MM.1S (cell line): ENCODE results near the gene INPP4B.

ENCODE experiments used
- DNase-seq: peaks from one replicate; pipeline ENCODE4 v3.0.0-alpha.2; 2015
- H2AFZ ChIP-seq: fragments of 300-600 bp; sonication (generic); 2 replicates; pipeline ENCODE4 v1.6.0; 2016; ENCODE audit warnings: antibody characterized with exemption, low read length
- H3F3A ChIP-seq: fragments of 300-600 bp; sonication (generic); 2 replicates; pipeline ENCODE4 v1.6.1; 2016; ENCODE audit warnings: mild to moderate bottlenecking, antibody characterized with exemption, low read length, moderate library complexity, mixed read lengths; ENCODE audit not compliant: insufficient read depth
- H3K27ac ChIP-seq: fragments of 300-600 bp; sonication (generic); 2 replicates; pipeline ENCODE4 v1.5.1; 2016; ENCODE audit warnings: mild to moderate bottlenecking, low read length
- H3K27me3 ChIP-seq: fragments of 300-600 bp; sonication (generic); replicated peaks from 2 replicates; pipeline ENCODE4 v1.6.0; 2016; ENCODE audit warnings: low read length; ENCODE audit not compliant: insufficient read depth
- H3K36me3 ChIP-seq: fragments of 300-600 bp; sonication (generic); replicated peaks from 2 replicates; pipeline ENCODE4 v1.6.1; 2016; ENCODE audit warnings: mild to moderate bottlenecking, low read length, mixed read lengths; ENCODE audit not compliant: insufficient read depth
- H3K4me1 ChIP-seq: fragments of 300-600 bp; sonication (generic); 2 replicates; pipeline ENCODE4 v1.6.1; 2016; ENCODE audit warnings: low read length, mixed read lengths
- H3K4me2 ChIP-seq: fragments of 300-600 bp; sonication (generic); 2 replicates; pipeline ENCODE4 v1.6.0; 2016; ENCODE audit warnings: low read depth, low read length
- H3K4me3 ChIP-seq: fragments of 300-600 bp; sonication (generic); 2 replicates; pipeline ENCODE4 v1.5.1; 2016; ENCODE audit warnings: low read length, mixed read lengths
- H3K79me2 ChIP-seq: fragments of 300-600 bp; sonication (generic); 2 replicates; pipeline ENCODE4 v1.6.1; 2016; ENCODE audit warnings: mixed run types, low read length, mixed read lengths
- H3K9ac ChIP-seq: fragments of 300-600 bp; sonication (generic); 2 replicates; pipeline ENCODE4 v1.6.1; 2016; ENCODE audit warnings: low read length, mixed read lengths
- H3K9me2 ChIP-seq: fragments of 300-600 bp; sonication (generic); replicated peaks from 2 replicates; pipeline ENCODE4 v1.6.1; 2016; ENCODE audit warnings: mild to moderate bottlenecking, low read length, mixed read lengths; ENCODE audit not compliant: insufficient read depth
- H3K9me3 ChIP-seq: fragments of 300-600 bp; sonication (generic); replicated peaks from 2 replicates; pipeline ENCODE4 v1.6.1; 2016; ENCODE audit warnings: mild to moderate bottlenecking, low read length, mixed read lengths; ENCODE audit not compliant: insufficient read depth
- H4K20me1 ChIP-seq: fragments of 300-600 bp; sonication (generic); 2 replicates; pipeline ENCODE4 v1.6.1; 2016; ENCODE audit warnings: mild to moderate bottlenecking, low read length, moderate library complexity, mixed read lengths; ENCODE audit not compliant: insufficient read depth
- EZH2 ChIP-seq: fragments of 300-600 bp; sonication (generic); optimal IDR thresholded peaks from 2 replicates; pipeline ENCODE3; 2017; ENCODE audit warnings: low read depth, mild to moderate bottlenecking, antibody characterized with exemption, low read length, mixed read lengths
- EZH2phosphoT487 ChIP-seq: fragments of 300-600 bp; sonication (generic); IDR thresholded peaks from 2 replicates; pipeline ENCODE4 v1.6.1; 2018; ENCODE audit warnings: antibody characterized with exemption, low read length
- TF ChIP-seq, protein P1 (sequence below): fragments of 300-600 bp; sonication (generic); IDR thresholded peaks from 2 replicates; pipeline ENCODE4 v1.5.1; 2016; ENCODE audit warnings: antibody characterized with exemption, low read length, mixed read lengths

INPP4B gene

DNA sequence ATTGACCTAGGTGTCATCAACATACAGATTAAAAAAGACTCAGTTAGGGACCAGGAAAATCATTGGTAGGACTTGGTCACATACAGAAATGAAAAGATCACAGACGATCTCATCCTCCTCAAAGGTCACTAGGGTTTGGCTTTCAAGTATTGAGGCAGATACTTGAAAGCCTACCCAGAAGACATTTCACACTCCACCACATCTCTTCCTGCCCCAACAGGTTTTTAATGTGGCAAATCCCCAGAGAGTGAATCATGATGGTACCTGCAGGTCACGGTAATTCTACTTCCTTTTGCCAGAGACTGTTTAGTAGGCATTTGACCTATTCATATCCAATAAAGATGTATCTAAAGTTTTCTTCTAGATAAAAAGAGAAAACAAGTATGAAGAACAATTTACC lies 44.1 kb downstream of the INPP4B start:
- Histone ChIP-seq H3K9me3 (no peaks in the 10 kb centered on the region), H3K27ac (no peak overlapping the region), H3F3A (no peaks in the 10 kb centered on the region), H3K9ac (no peak overlapping the region), H3K4me1 (no peaks in the 10 kb centered on the region), H3K79me2 (no peaks in the 10 kb centered on the region), H3K27me3 (no peaks in the 10 kb centered on the region), H4K20me1 (no peaks in the 10 kb centered on the region), H3K4me2 (no peak overlapping the region), H2AFZ (no peak overlapping the region), H3K4me3 (no peak overlapping the region), H3K9me2 (no peaks in the 10 kb centered on the region), H3K36me3 (no peaks in the 10 kb centered on the region)
- DNase-seq, result no peak
- TF ChIP-seq EZH2phosphoT487 (no peak), EZH2 (no peak)
- TF ChIP-seq, protein P1, sequence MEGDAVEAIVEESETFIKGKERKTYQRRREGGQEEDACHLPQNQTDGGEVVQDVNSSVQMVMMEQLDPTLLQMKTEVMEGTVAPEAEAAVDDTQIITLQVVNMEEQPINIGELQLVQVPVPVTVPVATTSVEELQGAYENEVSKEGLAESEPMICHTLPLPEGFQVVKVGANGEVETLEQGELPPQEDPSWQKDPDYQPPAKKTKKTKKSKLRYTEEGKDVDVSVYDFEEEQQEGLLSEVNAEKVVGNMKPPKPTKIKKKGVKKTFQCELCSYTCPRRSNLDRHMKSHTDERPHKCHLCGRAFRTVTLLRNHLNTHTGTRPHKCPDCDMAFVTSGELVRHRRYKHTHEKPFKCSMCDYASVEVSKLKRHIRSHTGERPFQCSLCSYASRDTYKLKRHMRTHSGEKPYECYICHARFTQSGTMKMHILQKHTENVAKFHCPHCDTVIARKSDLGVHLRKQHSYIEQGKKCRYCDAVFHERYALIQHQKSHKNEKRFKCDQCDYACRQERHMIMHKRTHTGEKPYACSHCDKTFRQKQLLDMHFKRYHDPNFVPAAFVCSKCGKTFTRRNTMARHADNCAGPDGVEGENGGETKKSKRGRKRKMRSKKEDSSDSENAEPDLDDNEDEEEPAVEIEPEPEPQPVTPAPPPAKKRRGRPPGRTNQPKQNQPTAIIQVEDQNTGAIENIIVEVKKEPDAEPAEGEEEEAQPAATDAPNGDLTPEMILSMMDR, result no peak

DNA sequence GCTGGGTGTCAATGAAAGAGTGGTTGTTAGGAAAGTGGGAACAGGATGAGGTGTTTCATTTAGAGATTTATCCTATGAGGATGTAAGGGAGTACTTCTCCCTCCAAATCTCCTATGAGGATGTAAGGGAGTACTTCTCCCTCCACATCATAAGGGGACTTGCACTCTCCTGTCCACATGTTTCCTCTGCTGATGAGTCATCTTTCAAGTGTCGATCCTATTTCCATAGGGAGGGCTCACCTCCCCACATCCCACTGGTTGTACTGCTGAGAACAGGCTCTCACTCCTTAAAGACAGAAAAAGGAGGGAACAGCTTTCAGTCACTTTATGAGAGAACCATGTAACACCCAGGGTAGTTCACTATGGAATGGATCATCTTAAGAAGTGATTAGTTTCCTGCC lies 65.0 kb downstream of the INPP4B start:
- Histone ChIP-seq H2AFZ (no peak overlapping the region), H3K4me3 (no peak overlapping the region), H3K9ac (no peak overlapping the region), H4K20me1 (no peaks in the 10 kb centered on the region), H3K9me3 (no peaks in the 10 kb centered on the region), H3K4me2 (no peak overlapping the region), H3K36me3 (no peaks in the 10 kb centered on the region), H3K79me2 (no peaks in the 10 kb centered on the region), H3F3A (no peaks in the 10 kb centered on the region), H3K27ac (no peak overlapping the region), H3K4me1 (no peaks in the 10 kb centered on the region), H3K9me2 (no peaks in the 10 kb centered on the region), H3K27me3 (no peaks in the 10 kb centered on the region)
- DNase-seq, result no peak
- TF ChIP-seq EZH2phosphoT487, result no peak
- no peak for TF ChIP-seq EZH2
- TF ChIP-seq, protein P1, result no peak

DNA sequence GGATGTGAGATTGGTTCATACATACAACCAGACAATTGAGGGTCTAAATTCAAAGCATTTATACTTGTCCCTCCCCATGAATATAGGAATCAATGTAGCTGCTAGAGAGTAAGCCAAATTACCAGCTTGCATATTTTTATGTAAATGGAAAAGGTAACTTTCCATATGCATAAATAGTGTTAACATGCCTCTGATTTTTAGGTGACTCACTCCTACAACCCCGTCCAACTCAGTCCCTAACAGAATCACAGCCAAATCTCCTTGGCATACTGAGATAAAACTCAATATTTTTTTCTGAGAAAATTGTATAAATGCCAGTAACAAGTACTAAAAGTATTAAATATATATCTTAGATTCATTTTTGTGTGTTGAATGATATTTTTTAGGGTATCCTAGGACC lies 67.2 kb downstream of the INPP4B start:
- H2AFZ ChIP-seq, result no peak overlapping the region
- H3K4me2 ChIP-seq, result no peak overlapping the region
- no peaks in the 10 kb centered on the region for H3K9me3 ChIP-seq
- no peaks in the 10 kb centered on the region for H3K9me2 ChIP-seq
- no peaks in the 10 kb centered on the region for H3K27me3 ChIP-seq
- no peak overlapping the region for H3K9ac ChIP-seq
- no peaks in the 10 kb centered on the region for H3K36me3 ChIP-seq
- H3K4me3 ChIP-seq, result no peak overlapping the region
- H3F3A ChIP-seq, result no peaks in the 10 kb centered on the region
- H3K79me2 ChIP-seq, result no peaks in the 10 kb centered on the region
- DNase-seq, result no peak
- H3K4me1 ChIP-seq, result no peaks in the 10 kb centered on the region
- TF ChIP-seq EZH2 (no peak), EZH2phosphoT487 (no peak)
- TF ChIP-seq, protein P1, result no peak
- no peak overlapping the region for H3K27ac ChIP-seq
- no peaks in the 10 kb centered on the region for H4K20me1 ChIP-seq

DNA sequence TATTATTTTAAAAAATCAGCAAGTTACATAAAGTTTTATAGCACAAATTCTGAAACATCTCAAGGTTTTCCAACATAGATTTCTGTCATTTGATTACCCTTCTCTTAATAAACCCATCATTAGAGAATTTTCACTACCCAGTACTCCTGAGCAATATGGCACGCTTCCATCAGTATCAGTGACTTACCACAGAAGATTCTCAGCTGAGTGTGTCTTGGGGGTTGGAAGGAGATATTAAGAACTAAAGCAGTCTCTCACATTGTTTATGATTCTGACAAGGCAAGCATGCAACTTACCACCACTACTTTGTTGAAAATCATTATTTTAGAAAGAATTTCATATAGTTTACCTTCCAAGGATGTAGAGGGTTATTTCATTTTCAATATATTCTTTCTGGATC lies 67.7 kb downstream of the INPP4B start:
- Histone ChIP-seq H2AFZ (no peak overlapping the region), H3K9ac (no peak overlapping the region), H3K27me3 (no peaks in the 10 kb centered on the region), H4K20me1 (no peaks in the 10 kb centered on the region), H3K9me2 (no peaks in the 10 kb centered on the region), H3K27ac (no peak overlapping the region), H3K4me2 (no peak overlapping the region), H3K4me1 (no peaks in the 10 kb centered on the region), H3K79me2 (no peaks in the 10 kb centered on the region), H3K36me3 (no peaks in the 10 kb centered on the region), H3F3A (no peaks in the 10 kb centered on the region), H3K4me3 (no peak overlapping the region), H3K9me3 (no peaks in the 10 kb centered on the region)
- TF ChIP-seq EZH2phosphoT487 (no peak), EZH2 (no peak)
- TF ChIP-seq, protein P1, result no peak
- DNase-seq, result no peak
